Measurements from ENCODE around the gene PTPRB.

The PTPRB gene

GRCh38 chr12:70643939-70644338 is 6.7 kb upstream of the PTPRB start:
- DNase-seq (ENCODE audit: low read depth) = no peak

GRCh38 chr12:70641691-70642090 is 4.5 kb upstream of the PTPRB start:
- no peak for DNase-seq (ENCODE audit: low read depth)

- DNase-seq (ENCODE audit: low read depth) = no peak
These were observed 3.7 kb upstream of the PTPRB start for GRCh38 chr12:70640901-70641300.

GRCh38 chr12:70639535-70639934 is 2.3 kb upstream of the PTPRB start:
- no peak for DNase-seq (ENCODE audit: low read depth)

GRCh38 chr12:70638639-70639360 is 1.6 kb upstream of the PTPRB start:
- DNase-seq (ENCODE audit: low read depth) = no peak

- no peak for DNase-seq (ENCODE audit: low read depth)
These were observed 1.5 kb downstream of the PTPRB start for GRCh38 chr12:70635755-70636154.

GRCh38 chr12:70628701-70629480 is 8.3 kb downstream of the PTPRB start:
- DNase-seq (ENCODE audit: low read depth) = no peak

- no peak for DNase-seq (ENCODE audit: low read depth)
These were observed 9.6 kb downstream of the PTPRB start for GRCh38 chr12:70627677-70628076.

GRCh38 chr12:70626180-70626579 is 11.0 kb downstream of the PTPRB start:
- DNase-seq (ENCODE audit: low read depth) = no peak

- no peak for DNase-seq (ENCODE audit: low read depth)
These were observed 17.6 kb downstream of the PTPRB start for GRCh38 chr12:70619471-70620152.

GRCh38 chr12:70618371-70618770 is 18.9 kb downstream of the PTPRB start:
- no peak for DNase-seq (ENCODE audit: low read depth)

- DNase-seq (ENCODE audit: low read depth) = no peak
These were observed 19.8 kb downstream of the PTPRB start for GRCh38 chr12:70617450-70617849.

- DNase-seq (ENCODE audit: low read depth) = no peak
These were observed 21.9 kb downstream of the PTPRB start for GRCh38 chr12:70615174-70615866.

- no peak for DNase-seq (ENCODE audit: low read depth)
These were observed 27.3 kb downstream of the PTPRB start for GRCh38 chr12:70609739-70610491.

GRCh38 chr12:70609203-70609602 is 28.0 kb downstream of the PTPRB start:
- DNase-seq (ENCODE audit: low read depth) = no peak

GRCh38 chr12:70608184-70608583 is 29.0 kb downstream of the PTPRB start:
- DNase-seq (ENCODE audit: low read depth) = no peak

- no peak for DNase-seq (ENCODE audit: low read depth)
These were observed 30.1 kb downstream of the PTPRB start for GRCh38 chr12:70607107-70607506.

- DNase-seq (ENCODE audit: low read depth) = no peak
These were observed 31.3 kb downstream of the PTPRB start for GRCh38 chr12:70605976-70606375.

- no peak for DNase-seq (ENCODE audit: low read depth)
These were observed 32.6 kb downstream of the PTPRB start for GRCh38 chr12:70604662-70605061.

- DNase-seq (ENCODE audit: low read depth) = no peak
These were observed 34.2 kb downstream of the PTPRB start for GRCh38 chr12:70603044-70603443.

- no peak for DNase-seq (ENCODE audit: low read depth)
These were observed 38.6 kb downstream of the PTPRB start for GRCh38 chr12:70598467-70599193.
